Thyroid gland (tissue), 4 donors: ENCODE data around the gene GALNT17. TPM values are rescaled to one million over a fixed set of nuclear protein-coding genes. Genes with fewer than 3 reads are reported as not detected.

Source experiments
- DNase-seq, 2 donors: peaks; one replicate each; pipeline ENCODE4 v3.0.0-alpha.2; 2019
- H3K27ac ChIP-seq, 3 donors: fragments of 200-600 bp; sonication (generic); 1 replicate in 2 of 3; 2 replicates in 1 of 3; pipeline ENCODE4 v1.5.1; 2016 to 2019; ENCODE audit warnings: mild to moderate bottlenecking in 1 of 3, moderate library complexity in 1 of 3
- H3K27me3 ChIP-seq: fragments of 200-600 bp; sonication (generic); one replicate; pipeline ENCODE4 v1.5.1; 2019
- H3K36me3 ChIP-seq, 2 donors: fragments of 200-600 bp; sonication (generic); one replicate each; pipeline ENCODE4 v1.5.1; 2016 to 2019
- H3K4me1 ChIP-seq, 2 donors: fragments of 200-600 bp; sonication (generic); one replicate each; pipeline ENCODE4 v1.5.1; 2017 to 2019
- H3K4me3 ChIP-seq, 3 donors: fragments of 200-600 bp; sonication (generic); replicated peaks in 1 of 3; 1 replicate in 2 of 3; 2 replicates in 1 of 3; pipeline ENCODE4 v1.5.1; 2016; ENCODE audit warnings: mild to moderate bottlenecking in 1 of 3
- H3K9me3 ChIP-seq: fragments of 200-600 bp; sonication (generic); one replicate; pipeline ENCODE4 v1.5.1; 2017
- POLR2A ChIP-seq, 2 donors: fragments of 450-650 bp; IDR thresholded peaks; one replicate each; pipeline ENCODE4 v1.6.1; 2017; ENCODE audit warnings: antibody characterized with exemption in 2 of 2, mild to moderate bottlenecking in 2 of 2, moderate library complexity in 1 of 2
- WGBS, 2 donors: methylation state at CpG; one replicate each; pipeline ENCODE4 v1.1.5; 2017; 5-methylcytosine and 5-hydroxymethylcytosine counted together
- intact Hi-C: fragments of 100-400 bp; cut with DNase I; formaldehyde crosslinking; loops from one replicate; pipeline ENCODE4 v1.15.1; 2023
- total RNA-seq, 4 donors: library from RNA; depleted of rRNA; stranded (reverse); fragments of >200 nt; gene quantifications; one replicate each; pipeline ENCODE4 v1.2.3, GENCODE V29; 2016
- TF ChIP-seq, protein P1 (sequence below), 6 experiments: fragments of 200-600 bp in 3 of 6; fragments of 450-650 bp in 3 of 6; sonication (generic) in 3 of 6; IDR thresholded peaks; one replicate each; pipeline ENCODE4 v1.5.1; 2016 to 2019; ENCODE audit warnings: antibody characterized with exemption in 6 of 6, mild to moderate bottlenecking in 2 of 6, inconsistent platforms in 1 of 6, moderate library complexity in 1 of 6

Gene GALNT17
- total RNA-seq, 4 donors from 2014 or later, result 5.8 to 63.8 (median 37.1) TPM

DNA sequence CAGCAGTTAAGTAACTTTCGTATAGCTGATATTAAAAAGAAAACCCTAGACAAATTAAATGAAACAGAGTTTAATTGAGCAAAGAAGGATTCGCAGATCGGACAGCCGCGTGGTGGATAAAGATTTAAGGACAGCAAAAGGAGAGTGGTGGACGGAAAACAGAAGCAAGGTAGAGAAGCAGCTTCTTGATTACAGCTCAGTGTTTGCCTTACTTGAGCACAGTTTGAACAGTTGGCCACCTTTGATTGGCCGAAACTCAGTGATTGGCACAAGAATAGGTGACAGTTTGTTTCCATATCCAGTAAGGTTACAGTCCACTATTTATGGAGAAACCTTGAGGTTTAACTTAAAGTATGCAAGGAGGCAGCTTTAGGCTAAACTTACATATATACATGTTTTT is 231.7 kb downstream of the GALNT17 start:
- Histone ChIP-seq H3K4me1 (no peaks in the 10 kb centered on the region), H3K27me3 (no peaks in the 10 kb centered on the region), H3K4me3 (no peak overlapping the region), H3K9me3 (no peaks in the 10 kb centered on the region), H3K27ac (no peak overlapping the region), H3K36me3 (no peaks in the 10 kb centered on the region)
- WGBS, 2 donors, result 92 to 97% methylated on average over 7 of the region's 7 CpGs
- intact Hi-C loops, result no loop called here
- DNase-seq, result no peak
- no peak for TF ChIP-seq POLR2A (IDR thresholded peaks at IDR 0.05)
- TF ChIP-seq, protein P1, sequence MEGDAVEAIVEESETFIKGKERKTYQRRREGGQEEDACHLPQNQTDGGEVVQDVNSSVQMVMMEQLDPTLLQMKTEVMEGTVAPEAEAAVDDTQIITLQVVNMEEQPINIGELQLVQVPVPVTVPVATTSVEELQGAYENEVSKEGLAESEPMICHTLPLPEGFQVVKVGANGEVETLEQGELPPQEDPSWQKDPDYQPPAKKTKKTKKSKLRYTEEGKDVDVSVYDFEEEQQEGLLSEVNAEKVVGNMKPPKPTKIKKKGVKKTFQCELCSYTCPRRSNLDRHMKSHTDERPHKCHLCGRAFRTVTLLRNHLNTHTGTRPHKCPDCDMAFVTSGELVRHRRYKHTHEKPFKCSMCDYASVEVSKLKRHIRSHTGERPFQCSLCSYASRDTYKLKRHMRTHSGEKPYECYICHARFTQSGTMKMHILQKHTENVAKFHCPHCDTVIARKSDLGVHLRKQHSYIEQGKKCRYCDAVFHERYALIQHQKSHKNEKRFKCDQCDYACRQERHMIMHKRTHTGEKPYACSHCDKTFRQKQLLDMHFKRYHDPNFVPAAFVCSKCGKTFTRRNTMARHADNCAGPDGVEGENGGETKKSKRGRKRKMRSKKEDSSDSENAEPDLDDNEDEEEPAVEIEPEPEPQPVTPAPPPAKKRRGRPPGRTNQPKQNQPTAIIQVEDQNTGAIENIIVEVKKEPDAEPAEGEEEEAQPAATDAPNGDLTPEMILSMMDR (IDR thresholded peaks at IDR 0.05), result no peak

DNA sequence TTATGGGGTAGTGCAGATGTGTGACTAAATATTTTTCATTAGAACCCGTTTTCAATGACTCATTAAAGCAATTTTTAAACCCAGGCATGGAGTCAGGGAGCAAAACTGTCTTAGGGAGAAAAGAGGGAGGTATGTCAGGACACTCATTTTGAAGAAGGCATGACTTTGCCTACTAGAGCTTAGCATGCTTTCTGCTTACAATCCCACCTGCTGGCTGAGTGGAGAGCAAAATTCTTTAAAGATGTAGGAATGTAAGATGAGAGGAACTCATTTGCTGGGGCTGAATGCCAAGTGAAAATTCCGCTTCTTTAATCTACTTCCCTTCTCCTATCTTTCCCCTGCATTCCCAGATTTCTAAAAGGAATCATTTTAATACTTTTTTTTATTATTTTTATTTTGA is 232.6 kb downstream of the GALNT17 start:
- no peak for TF ChIP-seq POLR2A (IDR thresholded peaks at IDR 0.05)
- TF ChIP-seq, protein P1 (IDR thresholded peaks at IDR 0.05), result no peak
- Histone ChIP-seq H3K4me1 (no peaks in the 10 kb centered on the region), H3K9me3 (no peaks in the 10 kb centered on the region), H3K27me3 (no peaks in the 10 kb centered on the region), H3K36me3 (no peaks in the 10 kb centered on the region), H3K4me3 (no peak overlapping the region), H3K27ac (no peak overlapping the region)
- intact Hi-C loops, result no loop called here
- WGBS, 2 donors, result 71 to 79% methylated on average over 2 of the region's 2 CpGs
- no peak for DNase-seq

GRCh38 chr7:71372991-71373390 is 241.0 kb downstream of the GALNT17 start:
- 35 to 49% methylated on average over 5 of the region's 5 CpGs for WGBS, 2 donors
- Histone ChIP-seq H3K4me1 (peaks cover 0 to 4% of the 10 kb centered on the region in 2 donors), H3K4me3 (no peak overlapping the region), H3K27ac (peak overlapping the region in 1 of 3 donors; percentile 37), H3K27me3 (no peaks in the 10 kb centered on the region), H3K36me3 (no peaks in the 10 kb centered on the region), H3K9me3 (no peaks in the 10 kb centered on the region)
- TF ChIP-seq, protein P1 (IDR thresholded peaks at IDR 0.05), result no peak
- intact Hi-C loops, result no loop called here
- peak; percentile 83 to 85 for DNase-seq

- DNase-seq, result no peak
- H3K4me1 ChIP-seq, result peaks cover 0 to 4% of the 10 kb centered on the region in 2 donors
- intact Hi-C loops, result no loop called here
- TF ChIP-seq POLR2A (IDR thresholded peaks at IDR 0.05), result no peak
- TF ChIP-seq, protein P1 (IDR thresholded peaks at IDR 0.05), result no peak
- H3K27ac ChIP-seq, result no peak overlapping the region
- 76% methylated on average over 3 of the region's 3 CpGs for WGBS, 2 donors
- no peaks in the 10 kb centered on the region for H3K9me3 ChIP-seq
- H3K27me3 ChIP-seq, result no peaks in the 10 kb centered on the region
- no peaks in the 10 kb centered on the region for H3K36me3 ChIP-seq
- no peak overlapping the region for H3K4me3 ChIP-seq
Observed at GRCh38 chr7:71377062-71377461, 245.1 kb downstream of the GALNT17 start.

GRCh38 chr7:71377469-71377868 is 245.5 kb downstream of the GALNT17 start:
- H3K9me3 ChIP-seq, result no peaks in the 10 kb centered on the region
- WGBS, 2 donors, result 92 to 93% methylated on average over 3 of the region's 3 CpGs
- TF ChIP-seq, protein P1 (IDR thresholded peaks at IDR 0.05), result no peak
- TF ChIP-seq POLR2A (IDR thresholded peaks at IDR 0.05), result no peak
- peaks cover 0 to 4% of the 10 kb centered on the region in 2 donors for H3K4me1 ChIP-seq
- H3K27me3 ChIP-seq, result no peaks in the 10 kb centered on the region
- no peak overlapping the region for H3K4me3 ChIP-seq
- intact Hi-C loops, result no loop called here
- DNase-seq, result no peak
- no peaks in the 10 kb centered on the region for H3K36me3 ChIP-seq
- H3K27ac ChIP-seq, result no peak overlapping the region
